Smooth muscle cell (in vitro differentiated cells): Measurements from ENCODE around the gene UQCRQ. TPM values are rescaled to one million over a fixed set of nuclear protein-coding genes. Genes with fewer than 3 reads are reported as not detected.

Source experiments
- DNase-seq: peaks from one replicate; lab custom pipeline; 2025; ENCODE audit not compliant: unreplicated experiment; lab: John Stamatoyannopoulos, UW
- H2AFZ ChIP-seq: fragments of 200-600 bp; sonication (generic); 2 replicates; pipeline ENCODE4 v1.6.0; 2016; ENCODE audit warnings: antibody characterized with exemption, low read depth, mild to moderate bottlenecking
- H3F3A ChIP-seq: fragments of 200-600 bp; sonication (generic); 2 replicates; pipeline ENCODE4 v1.6.0; 2017; ENCODE audit warnings: antibody characterized with exemption, low read depth
- H3K27ac ChIP-seq: fragments of 200-600 bp; sonication (generic); 2 replicates; pipeline ENCODE4 v1.5.1; 2016; ENCODE audit warnings: low read depth, mild to moderate bottlenecking
- H3K27me3 ChIP-seq: fragments of 200-600 bp; sonication (generic); 2 replicates; pipeline ENCODE4 v1.6.1; 2016; ENCODE audit warnings: low read depth, mild to moderate bottlenecking
- H3K36me3 ChIP-seq: fragments of 200-600 bp; sonication (generic); 2 replicates; pipeline ENCODE4 v1.5.1; 2016; ENCODE audit warnings: low read depth
- H3K4me1 ChIP-seq: fragments of 200-600 bp; sonication (generic); 2 replicates; pipeline ENCODE4 v1.5.1; 2016; ENCODE audit warnings: low read depth
- H3K4me2 ChIP-seq: fragments of 200-600 bp; sonication (generic); 2 replicates; pipeline ENCODE4 v1.6.0; 2016; ENCODE audit warnings: mild to moderate bottlenecking
- H3K4me3 ChIP-seq: fragments of 200-600 bp; sonication (generic); 2 replicates; pipeline ENCODE4 v1.5.1; 2016; ENCODE audit warnings: mild to moderate bottlenecking
- H3K79me2 ChIP-seq: fragments of 200-600 bp; sonication (generic); 2 replicates; pipeline ENCODE4 v1.6.0; 2016; ENCODE audit warnings: low read depth, mild to moderate bottlenecking
- H3K9ac ChIP-seq: fragments of 200-600 bp; sonication (generic); 2 replicates; pipeline ENCODE4 v1.6.0; 2016; ENCODE audit warnings: low read depth
- H3K9me3 ChIP-seq: fragments of 200-600 bp; sonication (generic); replicated peaks from 2 replicates; pipeline ENCODE4 v1.5.1; 2016; ENCODE audit warnings: low read depth
- H4K20me1 ChIP-seq: fragments of 200-600 bp; sonication (generic); 2 replicates; pipeline ENCODE4 v1.6.0; 2016; ENCODE audit warnings: low read depth
- WGBS: methylation state at CpG from one replicate; pipeline ENCODE4 v1.1.7; 2016; ENCODE audit warnings: low lambda C conversion rate; 5-methylcytosine and 5-hydroxymethylcytosine counted together
- polyA plus RNA-seq: library from polyadenylated mRNA; unstranded; fragments of >200 nt; fragmentation: Nextera tagmentation; extraction: Ambion mirVana; gene quantifications from 2 replicates; pipeline ENCODE4 v1.2.1, GENCODE V29; 2016
- total RNA-seq: library from RNA; depleted of rRNA; stranded (reverse); fragments of >200 nt; gene quantifications from 2 replicates; pipeline ENCODE4 v1.2.3, GENCODE V29; 2014
- TF ChIP-seq, protein P1 (sequence below): fragments of 200-600 bp; sonication (generic); IDR thresholded peaks from 2 replicates; pipeline ENCODE4 v1.5.1; 2017; ENCODE audit warnings: borderline replicate concordance, mild to moderate bottlenecking, antibody characterized with exemption; ENCODE audit not compliant: insufficient read depth, poor library complexity, severe bottlenecking

UQCRQ gene
- total and polyA plus RNA-seq, 2 experiments from 2014 or later = 137 to 1,128 TPM

DNA sequence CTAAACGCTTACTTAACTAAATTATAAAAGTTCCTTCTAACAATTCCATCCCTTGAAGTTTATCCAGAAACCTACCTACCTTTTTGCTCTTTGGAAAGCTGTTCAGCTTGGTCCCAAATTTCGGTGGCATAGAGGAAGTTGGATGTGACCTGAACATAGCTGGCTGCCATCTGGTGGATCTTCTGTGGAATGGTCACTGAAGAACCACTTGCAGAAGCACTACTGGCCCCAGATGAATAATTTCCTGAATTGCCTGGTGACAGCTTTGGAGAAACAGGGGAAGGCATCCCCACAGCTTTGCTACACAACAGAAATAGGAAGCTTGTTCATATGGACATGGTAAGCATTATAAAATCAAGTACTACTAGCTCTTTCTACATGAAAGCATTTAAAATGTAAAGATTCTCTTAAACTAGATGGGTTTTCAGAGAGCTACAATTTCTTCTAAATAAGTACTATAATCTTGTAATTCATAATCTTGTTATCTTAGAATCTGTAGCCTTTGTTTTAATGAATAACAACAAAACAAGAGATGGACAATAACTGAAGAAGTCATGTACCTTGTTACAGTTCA lies 16.9 kb downstream of the UQCRQ start:
- peaks cover 95% of the 10 kb centered on the region for H4K20me1 ChIP-seq
- H3K4me2 ChIP-seq = no peak overlapping the region
- no peak overlapping the region for H3K9ac ChIP-seq
- H3K4me3 ChIP-seq = no peak overlapping the region
- H3K4me1 ChIP-seq = no peaks in the 10 kb centered on the region
- no peak for DNase-seq
- H3F3A ChIP-seq = peaks cover 29% of the 10 kb centered on the region
- TF ChIP-seq, protein P1, sequence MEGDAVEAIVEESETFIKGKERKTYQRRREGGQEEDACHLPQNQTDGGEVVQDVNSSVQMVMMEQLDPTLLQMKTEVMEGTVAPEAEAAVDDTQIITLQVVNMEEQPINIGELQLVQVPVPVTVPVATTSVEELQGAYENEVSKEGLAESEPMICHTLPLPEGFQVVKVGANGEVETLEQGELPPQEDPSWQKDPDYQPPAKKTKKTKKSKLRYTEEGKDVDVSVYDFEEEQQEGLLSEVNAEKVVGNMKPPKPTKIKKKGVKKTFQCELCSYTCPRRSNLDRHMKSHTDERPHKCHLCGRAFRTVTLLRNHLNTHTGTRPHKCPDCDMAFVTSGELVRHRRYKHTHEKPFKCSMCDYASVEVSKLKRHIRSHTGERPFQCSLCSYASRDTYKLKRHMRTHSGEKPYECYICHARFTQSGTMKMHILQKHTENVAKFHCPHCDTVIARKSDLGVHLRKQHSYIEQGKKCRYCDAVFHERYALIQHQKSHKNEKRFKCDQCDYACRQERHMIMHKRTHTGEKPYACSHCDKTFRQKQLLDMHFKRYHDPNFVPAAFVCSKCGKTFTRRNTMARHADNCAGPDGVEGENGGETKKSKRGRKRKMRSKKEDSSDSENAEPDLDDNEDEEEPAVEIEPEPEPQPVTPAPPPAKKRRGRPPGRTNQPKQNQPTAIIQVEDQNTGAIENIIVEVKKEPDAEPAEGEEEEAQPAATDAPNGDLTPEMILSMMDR = peak; percentile 46
- H3K27ac ChIP-seq = peak overlapping the region; percentile 17
- peaks cover 44% of the 10 kb centered on the region for H3K36me3 ChIP-seq
- no peak overlapping the region for H2AFZ ChIP-seq
- H3K27me3 ChIP-seq = no peaks in the 10 kb centered on the region
- H3K9me3 ChIP-seq = no peaks in the 10 kb centered on the region
- WGBS = 57% methylated on average over 2 of the region's 2 CpGs
- H3K79me2 ChIP-seq = peaks cover 8% of the 10 kb centered on the region

DNA sequence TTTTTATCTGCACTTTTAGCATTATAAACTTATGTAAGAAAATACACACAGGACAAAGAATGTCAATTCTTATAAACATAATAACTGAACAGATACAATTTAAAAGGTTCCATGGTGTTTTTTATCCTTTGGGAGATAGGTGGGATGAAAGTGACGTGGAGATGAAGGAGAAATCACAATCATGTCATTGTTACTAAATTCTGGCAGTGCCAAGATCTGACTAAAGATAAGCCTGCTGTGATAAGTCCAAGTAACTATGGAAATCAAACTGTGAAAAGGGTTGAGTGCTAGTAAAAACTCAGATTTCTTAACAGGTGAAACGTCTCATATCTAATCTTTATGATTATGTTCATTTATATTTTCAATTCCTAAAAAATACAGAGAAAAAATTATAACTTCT lies 18.1 kb downstream of the UQCRQ start:
- Histone ChIP-seq H3K27me3 (no peaks in the 10 kb centered on the region), H3K9ac (no peak overlapping the region), H3K4me3 (no peak overlapping the region), H3K4me2 (no peak overlapping the region), H4K20me1 (peaks cover 95% of the 10 kb centered on the region), H3K27ac (peak overlapping the region; percentile 17), H3K79me2 (peaks cover 12% of the 10 kb centered on the region), H3K36me3 (peaks cover 56% of the 10 kb centered on the region), H3K4me1 (no peaks in the 10 kb centered on the region), H2AFZ (no peak overlapping the region), H3F3A (peaks cover 29% of the 10 kb centered on the region), H3K9me3 (no peaks in the 10 kb centered on the region)
- TF ChIP-seq, protein P1 = no peak
- 91% methylated on average over 2 of the region's 2 CpGs for WGBS
- DNase-seq = no peak

DNA sequence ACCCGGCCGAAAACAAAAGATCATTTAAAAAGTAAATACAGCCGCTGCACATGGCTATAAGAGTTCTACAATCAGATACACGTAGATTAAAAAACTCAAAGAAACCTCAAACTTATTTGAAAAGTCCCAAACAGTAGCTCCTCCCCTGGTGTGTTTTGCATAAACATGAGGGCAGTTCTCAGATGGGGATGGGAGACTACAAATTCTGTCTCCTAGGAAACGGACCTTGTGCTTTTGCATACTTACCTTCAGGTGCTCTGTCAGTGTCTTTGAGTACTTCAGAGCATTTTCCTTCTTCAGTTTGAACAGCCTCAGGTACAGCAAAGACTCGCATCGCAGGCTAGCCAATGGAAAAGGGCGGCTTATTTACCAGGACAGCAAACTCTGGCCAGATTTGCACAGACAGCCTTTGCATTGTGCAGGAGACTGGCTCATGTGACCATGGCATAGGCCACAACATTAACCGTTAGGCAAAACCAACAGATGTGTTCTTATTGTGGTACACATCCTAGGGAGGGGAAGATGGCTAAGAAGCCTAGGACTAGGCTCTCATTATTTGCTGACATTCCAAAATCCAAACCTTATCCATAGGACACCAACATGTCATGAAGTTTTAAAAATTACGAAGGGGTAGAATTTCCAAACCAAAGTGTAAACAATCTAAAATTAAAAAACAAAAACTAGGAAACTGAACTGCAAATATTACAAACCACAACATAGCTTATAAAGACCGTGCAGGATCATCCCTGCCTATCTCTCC lies 19.8 kb downstream of the UQCRQ start:
- Histone ChIP-seq H3K9ac (no peak overlapping the region), H3K9me3 (no peaks in the 10 kb centered on the region), H3K4me1 (no peaks in the 10 kb centered on the region), H3K4me3 (no peak overlapping the region), H2AFZ (no peak overlapping the region), H3K27ac (peak overlapping the region; percentile 1), H3F3A (peaks cover 22% of the 10 kb centered on the region), H4K20me1 (peaks cover 95% of the 10 kb centered on the region), H3K36me3 (peaks cover 49% of the 10 kb centered on the region), H3K4me2 (no peak overlapping the region), H3K27me3 (no peaks in the 10 kb centered on the region), H3K79me2 (peaks cover 20% of the 10 kb centered on the region)
- DNase-seq = no peak
- WGBS = 97% methylated on average over 11 of the region's 11 CpGs
- TF ChIP-seq, protein P1 = no peak
